ENCODE measurements around the gene AQP12B.

- TF ChIP-seq CTCF (IDR thresholded peaks at IDR 0.05), result no peak
- TF ChIP-seq POLR2A (IDR thresholded peaks at IDR 0.05), result no peak
- TF ChIP-seq EP300 (IDR thresholded peaks at IDR 0.05), result no peak
Measured at GRCh38 chr2:240628507-240628807, 54.2 kb downstream of the AQP12B start.

Data from ovary (tissue), 3 donors.